22Rv1 (cell line): ENCODE results near the gene RAB17.

Experiments
- CTCF ChIP-seq: fragments of 450-650 bp; IDR thresholded peaks from 2 replicates; pipeline ENCODE4 v1.5.1; 2017; ENCODE audit warnings: mild to moderate bottlenecking
- ZFX ChIP-seq: fragments of 450-650 bp; IDR thresholded peaks from 2 replicates; pipeline ENCODE4 v1.6.1; 2017; ENCODE audit warnings: antibody characterized with exemption, borderline replicate concordance

DNA sequence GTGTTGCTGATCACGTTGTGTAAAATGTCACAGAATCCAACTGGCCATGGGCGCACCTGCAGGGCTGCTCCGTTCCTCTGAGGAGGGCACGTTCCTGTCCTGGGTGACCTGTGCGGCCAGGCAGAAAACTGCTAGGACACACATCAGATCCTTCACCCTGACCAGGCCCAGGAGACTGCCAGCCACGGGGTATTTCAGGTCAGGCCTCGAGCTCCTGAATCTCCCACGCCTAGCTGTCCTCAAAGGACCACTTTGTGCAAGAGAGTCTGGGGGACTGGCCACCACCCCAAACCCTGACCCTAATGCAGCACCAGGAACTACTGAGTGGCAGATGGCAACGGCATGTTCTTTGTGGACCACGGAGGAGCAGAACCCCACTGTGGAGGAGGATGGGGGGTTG is 13.1 kb downstream of the RAB17 start:
- TF ChIP-seq CTCF (no peak), ZFX (no peak)
